Measurements from ENCODE around the gene DCC. TPM values are rescaled to one million over a fixed set of nuclear protein-coding genes. Genes with fewer than 3 reads are reported as not detected.

The DCC gene
- total RNA-seq, 3 donors from 2014 or later = under 0.01 to 1.6 (median 0.15) TPM

DNA sequence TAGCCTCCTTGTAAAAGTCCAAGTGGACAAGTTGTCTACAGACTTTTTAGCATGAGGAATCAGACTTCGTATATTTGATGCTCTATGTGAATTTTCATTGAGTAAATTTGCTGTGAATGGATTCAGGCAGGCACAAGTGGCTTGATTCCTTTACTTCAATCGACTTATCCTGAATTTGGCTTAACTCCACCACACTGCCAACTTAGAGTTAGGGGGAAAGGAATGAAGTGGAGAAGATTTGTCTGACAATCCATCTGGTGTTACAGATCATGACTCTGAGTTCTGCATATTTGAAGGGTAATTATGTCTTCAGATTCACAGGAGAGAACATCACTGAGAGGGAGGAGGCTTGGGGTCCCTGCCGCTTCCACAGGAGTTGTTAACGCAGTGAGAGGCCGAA, 829.3 kb downstream of the DCC start:
- H3K27me3 ChIP-seq = no peaks in the 10 kb centered on the region
- intact Hi-C loops (cut with DNase I; ENCODE audit: low total_unique reads) = no loop called here
- no peak overlapping the region for H3K27ac ChIP-seq
- H3K9me3 ChIP-seq = no peaks in the 10 kb centered on the region
- no peak for DNase-seq (ENCODE audit: low spot score in 2 of 2)
- H3K4me3 ChIP-seq = no peak overlapping the region
- H3K36me3 ChIP-seq = no peaks in the 10 kb centered on the region
- no peaks in the 10 kb centered on the region for H3K4me1 ChIP-seq
- TF ChIP-seq POLR2A (IDR thresholded peaks at IDR 0.05) (no peak), POLR2AphosphoS5 (IDR thresholded peaks at IDR 0.05) (no peak)
- TF ChIP-seq, protein P1, sequence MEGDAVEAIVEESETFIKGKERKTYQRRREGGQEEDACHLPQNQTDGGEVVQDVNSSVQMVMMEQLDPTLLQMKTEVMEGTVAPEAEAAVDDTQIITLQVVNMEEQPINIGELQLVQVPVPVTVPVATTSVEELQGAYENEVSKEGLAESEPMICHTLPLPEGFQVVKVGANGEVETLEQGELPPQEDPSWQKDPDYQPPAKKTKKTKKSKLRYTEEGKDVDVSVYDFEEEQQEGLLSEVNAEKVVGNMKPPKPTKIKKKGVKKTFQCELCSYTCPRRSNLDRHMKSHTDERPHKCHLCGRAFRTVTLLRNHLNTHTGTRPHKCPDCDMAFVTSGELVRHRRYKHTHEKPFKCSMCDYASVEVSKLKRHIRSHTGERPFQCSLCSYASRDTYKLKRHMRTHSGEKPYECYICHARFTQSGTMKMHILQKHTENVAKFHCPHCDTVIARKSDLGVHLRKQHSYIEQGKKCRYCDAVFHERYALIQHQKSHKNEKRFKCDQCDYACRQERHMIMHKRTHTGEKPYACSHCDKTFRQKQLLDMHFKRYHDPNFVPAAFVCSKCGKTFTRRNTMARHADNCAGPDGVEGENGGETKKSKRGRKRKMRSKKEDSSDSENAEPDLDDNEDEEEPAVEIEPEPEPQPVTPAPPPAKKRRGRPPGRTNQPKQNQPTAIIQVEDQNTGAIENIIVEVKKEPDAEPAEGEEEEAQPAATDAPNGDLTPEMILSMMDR (IDR thresholded peaks at IDR 0.05) = no peak

DNA sequence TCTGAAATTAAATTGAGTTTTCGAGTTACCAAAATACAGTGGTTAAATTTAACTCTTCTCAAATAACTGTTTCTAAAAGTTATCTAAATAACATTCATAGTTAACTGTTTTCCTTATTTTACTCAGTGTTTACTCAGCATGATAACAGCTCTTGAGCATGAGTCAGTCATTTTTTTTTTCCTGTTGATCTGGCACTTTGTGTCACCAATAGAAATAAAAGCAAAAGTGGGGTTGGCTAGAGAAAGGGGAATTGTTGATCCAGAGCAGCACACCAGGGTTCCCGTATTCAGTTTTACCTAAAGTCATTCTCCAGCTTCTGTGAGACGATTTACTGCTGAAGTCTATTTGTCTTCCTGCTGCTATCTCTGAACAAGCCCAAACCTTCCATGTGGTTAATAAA, 851.6 kb downstream of the DCC start:
- intact Hi-C loops (cut with DNase I; ENCODE audit: low total_unique reads) = no loop called here
- Histone ChIP-seq H3K36me3 (no peaks in the 10 kb centered on the region), H3K27me3 (no peaks in the 10 kb centered on the region), H3K4me3 (no peak overlapping the region), H3K27ac (no peak overlapping the region), H3K9me3 (no peaks in the 10 kb centered on the region), H3K4me1 (no peaks in the 10 kb centered on the region)
- no peak for TF ChIP-seq POLR2A (IDR thresholded peaks at IDR 0.05)
- TF ChIP-seq, protein P1 (IDR thresholded peaks at IDR 0.05) = no peak
- TF ChIP-seq POLR2AphosphoS5 (IDR thresholded peaks at IDR 0.05) = no peak
- no peak for DNase-seq (ENCODE audit: low spot score in 2 of 2)

GRCh38 chr18:53193870-53194269, 853.9 kb downstream of the DCC start:
- intact Hi-C loops (cut with DNase I; ENCODE audit: low total_unique reads) = no loop called here
- no peak overlapping the region for H3K27ac ChIP-seq
- no peaks in the 10 kb centered on the region for H3K9me3 ChIP-seq
- H3K4me1 ChIP-seq = no peaks in the 10 kb centered on the region
- no peak for DNase-seq (ENCODE audit: low spot score in 2 of 2)
- TF ChIP-seq POLR2A (IDR thresholded peaks at IDR 0.05) (no peak), POLR2AphosphoS5 (IDR thresholded peaks at IDR 0.05) (no peak)
- TF ChIP-seq, protein P1 (IDR thresholded peaks at IDR 0.05) = no peak
- no peaks in the 10 kb centered on the region for H3K36me3 ChIP-seq
- H3K27me3 ChIP-seq = no peaks in the 10 kb centered on the region
- no peak overlapping the region for H3K4me3 ChIP-seq

- Histone ChIP-seq H3K4me1 (no peaks in the 10 kb centered on the region), H3K27me3 (no peaks in the 10 kb centered on the region), H3K9me3 (no peaks in the 10 kb centered on the region), H3K36me3 (no peaks in the 10 kb centered on the region), H3K27ac (no peak overlapping the region), H3K4me3 (no peak overlapping the region)
- intact Hi-C loops (cut with DNase I; ENCODE audit: low total_unique reads) = loop anchor here (5.0 kb wide), 1 partner anchor 1598 kb away; no protein-coding TSS in a partner anchor
- DNase-seq (ENCODE audit: low spot score in 2 of 2) = no peak
- TF ChIP-seq, protein P1 (IDR thresholded peaks at IDR 0.05) = no peak
- no peak for TF ChIP-seq POLR2A (IDR thresholded peaks at IDR 0.05)
- TF ChIP-seq POLR2AphosphoS5 (IDR thresholded peaks at IDR 0.05) = no peak
Observed at GRCh38 chr18:53219853-53220252, 879.9 kb downstream of the DCC start.

DNA sequence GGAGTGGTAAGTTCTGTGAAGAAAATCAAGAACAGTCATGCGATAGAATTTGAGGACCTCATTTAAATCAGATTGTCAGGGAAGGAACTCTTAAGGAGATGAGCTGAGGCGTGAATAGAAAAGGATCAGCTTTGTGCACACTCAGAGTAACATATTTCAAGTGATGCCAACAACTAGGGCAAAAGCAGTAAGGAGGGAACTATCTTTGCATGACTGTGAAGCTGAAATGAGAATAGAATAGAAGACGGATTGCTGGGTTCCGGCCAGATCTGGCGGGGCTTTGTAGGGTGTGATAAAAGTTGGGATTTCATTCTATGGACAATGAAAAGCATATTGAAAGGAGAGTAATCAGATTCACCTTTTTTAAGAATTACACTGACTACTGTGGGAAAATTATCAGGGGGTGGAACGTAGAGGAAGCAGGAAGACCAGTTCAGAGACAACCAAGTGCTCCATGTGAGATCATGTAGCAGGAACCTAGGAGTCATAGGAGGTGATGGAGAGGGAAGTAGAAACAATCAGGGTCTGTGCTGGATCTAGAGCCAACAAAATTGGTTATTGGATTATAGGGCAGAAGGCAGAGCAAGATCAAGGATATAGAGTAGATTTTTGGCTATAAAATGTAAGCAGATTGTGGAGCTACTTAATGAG, 884.3 kb downstream of the DCC start:
- intact Hi-C loops (cut with DNase I; ENCODE audit: low total_unique reads) = no loop called here
- no peak overlapping the region for H3K4me3 ChIP-seq
- no peak overlapping the region for H3K27ac ChIP-seq
- TF ChIP-seq, protein P1 (IDR thresholded peaks at IDR 0.05) = no peak
- TF ChIP-seq POLR2AphosphoS5 (IDR thresholded peaks at IDR 0.05) (no peak), POLR2A (IDR thresholded peaks at IDR 0.05) (no peak)
- no peaks in the 10 kb centered on the region for H3K9me3 ChIP-seq
- H3K4me1 ChIP-seq = no peaks in the 10 kb centered on the region
- no peaks in the 10 kb centered on the region for H3K36me3 ChIP-seq
- no peaks in the 10 kb centered on the region for H3K27me3 ChIP-seq
- no peak for DNase-seq (ENCODE audit: low spot score in 2 of 2)
